GM18867 (cell line): ENCODE results near the gene ABCA1.
"Not testable (repeated sequence)": the region's sequence is repeated elsewhere in the genome, so short reads cannot be mapped to it uniquely, and the experiment has no call there.

ENCODE experiments used
- ATAC-seq: cut with Tn5 transposase; IDR thresholded peaks from one replicate; pipeline ENCODE4 v1.9.1; 2021; ENCODE audit warnings: mild to moderate bottlenecking, moderate library complexity; ENCODE audit not compliant: unreplicated experiment

Gene ABCA1

DNA sequence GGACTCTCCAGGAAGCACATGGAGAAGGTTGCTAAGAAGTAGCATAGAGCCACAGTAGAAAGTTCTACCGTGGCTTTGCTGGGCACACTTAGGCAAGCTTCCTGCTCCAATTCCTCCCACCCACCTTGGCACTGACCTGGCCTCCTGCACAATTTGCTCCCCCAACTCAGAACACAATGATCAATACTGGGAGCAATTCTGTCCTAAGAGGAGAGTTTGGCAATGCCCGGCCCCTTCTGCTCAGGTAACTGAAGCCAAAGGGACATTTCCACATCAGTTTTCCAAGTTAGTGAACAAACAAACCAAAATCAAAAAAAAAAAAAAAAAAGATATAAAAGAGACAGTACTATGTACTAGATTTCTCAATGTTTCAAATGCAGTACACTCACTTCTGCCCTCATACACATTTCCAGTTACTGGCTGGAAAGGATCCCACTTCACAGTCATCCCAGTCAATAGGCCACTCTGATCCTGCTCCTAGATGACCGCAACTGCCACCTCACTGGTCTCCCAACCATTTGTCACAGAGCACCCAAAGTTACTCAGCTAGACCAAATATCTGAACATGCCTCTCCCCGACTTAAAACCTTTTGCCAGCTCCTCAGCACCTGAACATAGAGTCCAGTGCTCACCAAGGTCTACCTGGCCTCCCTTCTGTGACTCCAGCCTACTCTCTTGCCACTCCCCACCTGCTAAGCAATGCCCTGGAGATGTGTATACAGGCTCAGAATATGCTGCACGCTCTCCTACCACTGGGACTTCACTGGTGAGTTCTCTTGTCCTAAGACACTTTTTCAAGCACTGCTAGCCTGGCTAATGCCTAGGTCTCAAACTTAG, 21.3 kb downstream of the ABCA1 start:
- no peak for ATAC-seq

DNA sequence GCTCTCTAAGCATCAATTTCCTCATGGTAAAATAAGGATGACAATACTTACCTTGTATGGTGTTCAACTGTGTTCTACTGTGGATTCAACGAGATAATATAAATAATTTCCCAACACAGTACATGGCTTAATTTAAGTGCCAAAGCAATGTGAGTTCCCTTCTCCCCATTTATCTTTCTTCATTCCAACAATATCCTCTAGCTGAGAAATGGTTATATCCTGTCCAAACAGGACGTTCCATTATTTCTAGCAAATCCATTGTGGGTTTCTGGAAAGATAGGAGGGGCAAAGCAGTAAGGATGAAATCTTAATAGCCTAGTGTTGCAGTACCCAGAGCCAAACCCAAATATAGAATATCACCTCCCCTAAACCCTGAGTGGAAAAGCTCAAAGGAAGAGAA, 22.0 kb downstream of the ABCA1 start:
- no peak for ATAC-seq

DNA sequence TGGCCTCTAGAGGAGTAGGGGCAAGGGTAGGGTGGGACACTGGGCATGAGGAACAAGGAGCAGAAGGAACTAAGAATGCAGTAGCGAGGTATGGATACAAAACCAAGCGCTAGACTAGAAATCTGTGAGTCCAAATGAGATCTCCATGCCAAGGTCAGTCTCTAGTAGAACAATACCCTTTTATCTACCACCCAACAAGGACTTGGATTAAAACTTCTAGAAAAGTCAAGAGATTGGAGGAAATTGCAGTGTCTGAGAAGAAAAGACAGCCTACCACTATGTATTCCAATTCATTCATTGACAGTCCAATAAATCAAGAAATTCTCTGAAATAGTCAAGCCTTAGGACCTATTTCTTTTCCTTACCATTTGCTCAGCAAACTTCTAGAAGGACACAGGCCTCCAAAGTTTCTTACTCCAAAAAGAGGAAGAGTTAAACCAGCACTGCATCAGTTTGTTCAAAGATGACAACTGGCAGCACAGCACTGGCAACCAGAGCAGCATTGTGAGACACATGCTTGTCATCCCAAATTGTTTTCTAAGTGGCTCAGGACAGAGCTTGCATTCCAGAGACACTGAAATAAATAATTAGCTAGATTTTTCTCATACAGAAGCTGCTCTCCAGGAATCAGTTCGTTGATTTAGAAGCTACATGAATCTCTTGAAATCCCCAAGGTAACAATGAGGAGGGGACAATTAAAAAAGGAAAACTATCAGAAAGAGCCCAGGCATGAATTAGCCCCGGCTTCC, 22.6 kb downstream of the ABCA1 start:
- ATAC-seq: no peak

DNA sequence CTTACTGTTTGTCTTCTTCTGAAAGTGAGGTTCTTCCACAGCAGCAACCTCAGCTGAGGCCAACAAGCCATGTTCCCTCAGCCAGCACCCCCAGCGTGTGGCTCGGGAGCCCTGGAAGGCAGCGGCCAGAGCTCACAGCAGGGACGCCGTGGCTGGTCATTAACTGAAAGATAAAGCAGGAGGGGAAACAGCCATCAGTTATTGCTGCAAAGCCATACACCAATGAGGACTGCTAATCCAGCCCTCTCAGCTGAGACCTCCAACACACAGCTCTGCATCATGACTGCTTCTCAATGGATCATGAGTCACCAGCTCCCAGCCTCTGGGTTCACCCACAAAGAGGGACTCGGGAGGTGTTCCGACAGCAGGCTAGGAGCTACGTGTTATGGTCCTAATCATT, 24.3 kb downstream of the ABCA1 start:
- no peak for ATAC-seq

DNA sequence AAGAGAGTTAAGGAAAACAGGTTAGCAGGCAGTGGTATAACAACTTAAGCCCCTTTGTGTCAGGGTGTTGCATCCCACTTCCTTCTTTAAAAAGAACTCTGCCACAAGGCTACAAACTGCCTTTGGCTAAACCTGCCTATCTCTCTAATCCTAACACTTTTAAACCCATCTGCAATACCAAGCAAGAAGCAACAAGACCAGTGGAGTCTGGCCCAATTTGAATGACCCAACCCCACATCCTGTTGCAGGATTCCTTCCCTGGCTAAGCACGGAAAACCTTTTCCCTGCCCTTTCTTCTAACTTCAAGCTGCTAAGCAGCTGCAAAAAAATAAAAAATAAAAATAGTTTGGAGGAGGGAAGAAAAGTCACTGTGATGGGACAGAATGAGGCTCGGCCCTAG, 27.1 kb downstream of the ABCA1 start:
- ATAC-seq: no peak

DNA sequence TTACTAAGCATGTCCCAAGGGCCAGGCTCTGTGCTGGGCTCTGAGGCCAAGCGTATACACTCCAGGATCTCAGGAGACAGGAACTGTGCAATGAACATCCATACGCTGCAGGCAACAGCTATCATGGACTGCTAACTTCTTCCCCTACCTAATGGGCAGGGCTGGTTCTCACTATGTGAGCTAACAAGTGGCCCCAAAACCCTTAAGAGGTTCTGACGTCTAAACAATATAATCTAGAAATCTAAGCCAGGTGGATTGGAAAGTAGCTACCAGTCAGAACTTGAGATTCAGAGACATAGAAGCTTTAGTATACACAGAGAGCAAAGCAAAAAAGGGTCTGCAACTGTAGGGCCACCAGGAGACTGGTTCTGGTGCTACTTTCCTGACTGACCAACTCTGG, 27.6 kb downstream of the ABCA1 start:
- ATAC-seq: no peak

DNA sequence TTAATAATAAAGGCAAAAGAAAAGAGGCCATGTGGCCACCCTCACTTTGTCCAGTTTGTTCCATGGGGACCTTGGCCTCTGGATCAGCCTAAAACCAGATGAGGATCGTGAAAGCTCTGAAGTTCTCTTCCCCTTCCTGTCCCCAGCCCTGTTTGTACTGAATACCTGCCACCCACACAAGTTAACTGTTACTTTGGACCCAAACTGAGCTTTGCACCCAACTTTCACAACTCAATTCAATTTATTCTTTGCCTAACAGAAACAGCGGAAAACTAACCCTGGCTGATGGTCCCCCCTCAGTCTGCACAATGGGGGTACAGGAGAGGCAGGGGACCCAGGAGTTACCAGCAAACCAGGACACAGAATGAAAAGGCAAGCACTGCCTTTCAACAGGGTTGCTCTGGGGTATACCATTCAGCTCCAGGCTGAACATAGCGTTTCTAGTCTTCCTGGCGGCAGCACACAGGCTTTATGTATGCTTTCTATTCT, 28.2 kb downstream of the ABCA1 start:
- no peak for ATAC-seq

DNA sequence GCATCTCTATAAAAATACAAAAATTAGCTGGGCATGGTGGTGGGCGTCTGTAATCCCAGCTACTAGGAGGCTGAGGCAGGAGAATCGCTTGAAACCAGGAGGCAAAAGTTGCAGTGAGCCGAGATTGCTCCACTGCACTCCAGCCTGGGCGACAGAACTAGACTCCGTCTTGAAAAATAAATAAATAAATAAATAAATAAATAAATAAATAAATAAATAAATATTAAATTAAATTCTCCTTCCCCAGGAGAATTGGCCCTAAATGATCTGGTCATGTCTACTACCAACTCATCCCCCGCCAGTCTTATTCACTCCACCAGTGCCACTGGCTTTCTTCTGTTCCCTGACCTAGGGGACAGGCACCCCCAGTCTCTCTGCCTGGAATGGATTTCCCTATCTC, 29.6 kb downstream of the ABCA1 start:
- not testable (repeated sequence) for ATAC-seq

DNA sequence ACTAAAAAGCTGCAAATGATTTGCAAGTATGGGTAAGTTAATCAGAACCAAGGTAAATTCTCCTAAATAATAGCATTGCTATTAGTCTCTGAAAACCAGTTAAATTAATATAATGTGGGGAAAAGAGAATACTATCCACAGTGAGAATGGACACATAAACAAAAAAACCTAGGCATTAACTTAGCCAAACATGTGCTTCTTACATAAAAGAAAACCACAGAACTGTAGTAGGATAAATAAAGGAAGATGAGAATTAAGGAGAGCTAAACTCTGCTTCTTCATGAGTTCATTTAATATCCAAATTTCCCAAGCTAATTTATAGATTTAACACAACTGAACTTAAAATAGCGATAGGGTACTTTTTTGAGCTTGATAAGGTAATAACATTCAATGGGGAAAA, 31.8 kb downstream of the ABCA1 start:
- no peak for ATAC-seq

DNA sequence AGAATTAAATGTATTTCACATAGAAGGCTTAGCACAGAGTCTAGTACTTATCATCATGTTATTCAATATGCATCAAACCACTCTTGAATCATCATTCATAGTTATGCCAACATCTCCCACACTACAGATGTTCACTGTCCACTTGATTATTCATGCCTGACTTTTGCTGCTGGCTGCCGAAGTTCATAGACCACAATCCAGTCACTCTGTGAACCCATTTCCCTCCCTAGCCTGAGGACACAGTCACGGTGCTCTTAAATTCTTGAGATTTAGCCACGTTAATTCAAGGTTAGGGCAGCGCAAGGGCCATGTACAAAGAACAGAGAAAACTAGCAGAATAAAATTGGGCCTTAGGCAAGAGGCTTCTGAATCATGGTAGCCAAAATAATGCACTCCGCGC, 32.4 kb downstream of the ABCA1 start:
- ATAC-seq: no peak

DNA sequence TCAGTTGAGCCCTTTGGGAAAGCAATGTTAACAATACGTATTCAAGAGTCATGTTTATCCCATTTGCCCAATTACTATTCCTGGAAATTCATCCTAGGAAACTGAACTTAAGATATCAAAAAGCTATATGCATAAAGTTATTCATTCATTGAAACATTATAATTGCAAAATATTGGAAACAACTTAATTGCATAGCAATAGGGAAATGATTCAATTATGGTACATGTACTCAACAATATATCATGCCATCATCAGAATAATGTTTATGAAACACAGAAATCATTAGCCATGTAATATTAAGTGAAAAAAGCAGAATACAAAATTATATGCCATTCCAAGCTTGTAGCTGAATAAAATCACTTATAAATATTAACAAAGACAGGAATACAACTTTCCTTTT, 35.3 kb downstream of the ABCA1 start:
- no peak for ATAC-seq

DNA sequence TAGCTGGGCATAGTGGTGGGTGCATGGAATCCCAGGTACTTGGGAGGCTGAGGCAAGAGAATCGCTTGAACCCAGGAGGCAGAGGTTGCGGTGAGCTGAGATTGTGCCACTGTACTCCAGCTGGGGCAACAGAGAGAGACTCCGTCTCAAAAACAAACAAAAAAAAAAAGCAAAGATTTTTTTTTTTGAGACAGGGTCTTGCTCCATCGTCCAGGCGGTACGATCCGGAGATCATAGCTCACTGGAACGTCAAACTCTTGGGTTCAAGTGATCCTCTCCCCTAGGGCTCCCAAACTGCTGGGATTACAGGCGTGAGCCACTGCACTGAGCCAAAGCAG, 37.6 kb downstream of the ABCA1 start:
- no peak for ATAC-seq

DNA sequence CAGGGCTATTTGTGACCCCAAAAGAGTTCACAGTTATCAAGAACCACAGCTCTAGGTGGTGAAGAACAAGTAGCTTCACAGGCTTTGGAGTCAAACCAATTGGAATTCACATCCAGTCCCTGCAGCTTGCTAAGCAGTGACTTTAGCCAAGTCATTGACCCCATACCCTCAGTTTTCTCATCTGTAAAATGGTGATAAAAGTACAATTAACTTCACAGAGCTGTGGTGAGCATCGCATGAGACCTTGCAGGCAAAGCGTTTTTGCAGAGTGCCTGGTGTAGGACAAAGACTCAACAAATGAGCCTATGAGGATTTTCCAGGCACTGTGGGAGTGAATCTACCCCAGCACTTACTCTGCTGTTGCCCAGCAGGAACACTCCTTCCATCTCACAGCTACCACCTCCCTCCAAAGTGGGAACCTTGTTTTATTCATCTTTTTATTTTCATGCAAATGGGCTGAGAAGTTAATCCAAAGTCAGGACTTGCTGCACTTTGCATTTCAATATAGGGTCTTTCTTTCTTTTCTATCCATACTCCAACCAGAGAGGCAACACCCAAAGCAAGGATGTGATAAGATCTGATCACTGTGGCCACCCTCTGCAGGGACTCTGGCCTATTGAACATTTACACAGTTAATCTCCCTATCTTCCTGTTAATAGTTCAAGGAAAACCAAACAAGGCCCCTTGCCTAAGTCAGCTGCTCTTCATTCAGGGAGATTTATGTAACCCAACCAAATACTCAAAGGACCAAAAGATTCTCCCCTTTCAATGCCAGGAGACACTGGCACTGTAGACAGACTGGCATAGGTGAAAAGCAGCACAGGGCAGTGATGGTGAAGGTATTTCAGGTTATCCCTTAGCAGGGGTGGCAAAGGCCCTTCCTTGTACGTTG, 41.9 kb downstream of the ABCA1 start:
- ATAC-seq: no peak

DNA sequence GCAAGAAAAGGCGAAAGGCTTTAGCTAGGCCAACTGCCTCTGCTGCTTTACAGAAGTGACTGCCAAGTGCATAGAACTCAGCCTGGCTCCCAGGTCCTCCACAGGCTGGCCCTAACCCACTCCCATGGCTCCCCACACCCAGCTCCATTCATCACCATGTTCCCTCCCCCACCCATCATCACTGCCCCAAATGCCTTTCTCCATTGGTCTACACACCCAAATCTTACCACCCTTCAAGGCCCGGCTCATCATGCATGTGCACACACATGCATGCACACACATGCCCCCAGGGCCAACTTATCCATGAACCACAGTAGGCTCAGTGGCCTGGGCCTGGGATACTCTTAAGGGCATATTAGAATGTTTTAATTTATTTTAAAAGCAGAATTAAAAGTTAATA, 44.8 kb downstream of the ABCA1 start:
- no peak for ATAC-seq

DNA sequence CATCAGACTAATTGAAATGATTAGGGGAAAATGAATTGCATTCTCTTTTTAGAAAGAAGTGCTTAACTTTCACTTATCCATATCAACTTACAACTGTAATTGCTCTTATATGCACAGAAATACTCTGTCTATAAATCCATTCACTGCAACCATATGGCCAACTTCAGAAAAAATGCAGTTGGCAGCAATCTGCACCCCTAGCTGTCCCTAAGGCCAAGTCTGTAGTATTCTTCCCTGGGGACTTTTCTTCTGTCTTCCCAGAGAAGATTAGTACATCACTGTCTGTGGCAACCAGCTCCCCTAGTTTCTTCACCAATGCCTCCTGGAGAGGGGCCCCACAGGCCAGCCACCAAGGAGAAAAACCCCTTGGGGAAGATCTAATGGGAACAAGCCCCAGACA, 45.4 kb downstream of the ABCA1 start:
- ATAC-seq: no peak

DNA sequence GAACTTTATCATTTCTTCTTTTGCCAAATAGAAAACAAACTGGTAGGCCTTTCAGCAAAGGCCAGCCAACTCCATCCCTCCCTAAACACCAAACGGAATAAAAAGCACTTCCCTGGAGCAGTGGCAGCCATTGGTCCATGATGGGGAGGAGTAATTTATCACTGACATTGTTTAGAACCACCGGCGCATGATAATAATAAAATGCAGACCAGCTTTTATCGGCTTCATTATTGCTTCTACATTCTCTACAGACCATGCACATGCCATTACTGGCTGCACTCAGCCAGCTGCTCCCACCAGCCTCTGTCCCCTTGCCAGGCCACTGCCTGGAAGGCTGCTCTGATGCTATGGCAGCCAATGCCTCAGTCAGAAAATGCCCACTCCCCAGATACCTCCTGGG, 45.9 kb downstream of the ABCA1 start:
- ATAC-seq: no peak

DNA sequence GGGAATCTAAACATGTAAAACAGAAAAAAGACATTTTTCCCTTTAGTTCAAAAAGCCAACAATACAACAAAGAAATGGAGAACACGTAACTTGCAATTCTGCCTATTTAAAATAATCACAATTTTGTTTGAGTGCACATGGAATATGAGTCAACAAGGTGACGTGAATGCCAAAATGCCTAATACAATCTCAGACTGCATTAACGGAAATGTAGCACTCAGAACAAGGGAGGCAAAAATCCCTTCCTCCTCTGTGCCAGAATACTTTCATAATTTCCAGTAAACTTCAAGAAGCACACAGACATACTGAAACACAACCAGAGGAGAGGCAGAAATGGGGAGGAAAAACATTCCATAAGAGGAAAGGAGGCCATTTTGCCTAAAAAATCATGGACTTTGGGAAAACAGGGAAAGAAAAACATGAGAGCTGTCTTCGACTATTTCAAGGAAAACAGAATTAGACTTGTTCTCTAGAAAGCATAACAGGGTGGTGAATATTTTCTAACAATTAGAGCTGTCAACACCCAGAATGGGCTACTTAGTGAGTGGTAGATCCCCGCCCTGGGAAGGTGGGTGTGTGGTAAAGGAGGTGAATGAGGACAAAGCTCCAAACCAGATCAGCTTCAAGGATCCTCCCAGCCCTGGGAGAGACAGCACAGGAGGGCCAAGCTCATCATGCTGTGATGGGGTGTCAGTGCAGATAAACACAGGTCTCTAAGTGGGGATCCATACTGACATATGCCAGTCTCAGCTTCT, 48.2 kb downstream of the ABCA1 start:
- ATAC-seq: no peak

DNA sequence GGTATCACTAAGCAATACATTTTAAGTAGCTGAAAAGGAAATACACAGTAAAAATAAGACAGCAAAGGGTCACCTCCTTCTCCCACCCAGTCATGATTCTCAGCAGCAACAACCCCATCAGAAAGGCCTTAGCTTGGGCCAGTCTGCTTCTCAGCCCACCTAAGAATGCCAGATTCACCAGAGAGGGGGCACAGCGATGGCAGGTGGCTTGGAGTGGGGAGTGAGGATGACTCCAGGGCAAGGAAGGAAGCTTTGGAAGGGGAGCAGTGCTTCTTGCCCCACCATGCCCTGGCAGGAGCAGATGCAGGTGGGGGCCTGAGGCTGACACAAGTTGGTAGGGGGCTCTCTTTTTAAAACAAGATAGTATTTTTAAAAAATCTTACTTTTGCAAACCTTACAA, 51.4 kb downstream of the ABCA1 start:
- no peak for ATAC-seq

DNA sequence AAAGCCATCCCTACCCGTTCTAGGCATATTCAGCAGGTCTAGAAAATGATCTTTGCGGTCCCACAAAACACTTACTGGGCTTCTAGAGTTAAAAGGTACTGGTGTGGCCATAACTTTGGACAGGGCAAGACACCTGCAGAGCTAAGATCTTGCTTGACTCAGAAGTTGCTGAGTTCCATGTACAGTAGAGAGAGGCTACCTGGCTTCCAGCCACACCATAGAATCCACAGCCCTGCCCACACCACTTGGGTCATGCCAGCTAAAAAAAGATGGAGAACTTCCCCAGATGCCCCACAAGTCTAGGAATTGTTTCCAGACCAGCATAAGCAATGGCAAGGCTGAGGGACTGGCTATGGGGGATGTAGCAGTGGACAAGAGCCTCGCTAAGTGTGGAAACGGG, 52.1 kb downstream of the ABCA1 start:
- no peak for ATAC-seq

DNA sequence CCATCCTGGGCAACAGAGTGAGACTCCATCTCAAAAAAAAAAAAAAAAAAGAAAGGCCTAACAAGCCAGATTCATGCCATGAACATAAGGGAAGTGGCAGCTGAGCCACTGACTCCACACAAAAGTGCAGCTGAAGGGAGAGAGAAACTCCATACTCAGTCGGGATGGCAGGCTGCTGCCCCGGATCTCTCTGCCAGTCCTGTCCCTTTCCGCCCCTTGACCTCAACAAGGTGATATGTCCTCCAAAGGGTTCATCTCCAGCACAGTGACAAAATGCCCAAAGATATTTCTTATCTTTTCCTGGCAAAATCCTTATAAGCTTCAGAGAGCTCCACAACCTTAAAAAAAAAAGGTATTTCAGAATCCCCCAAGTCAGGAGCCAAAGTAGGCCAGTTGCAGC, 52.6 kb downstream of the ABCA1 start:
- no peak for ATAC-seq

DNA sequence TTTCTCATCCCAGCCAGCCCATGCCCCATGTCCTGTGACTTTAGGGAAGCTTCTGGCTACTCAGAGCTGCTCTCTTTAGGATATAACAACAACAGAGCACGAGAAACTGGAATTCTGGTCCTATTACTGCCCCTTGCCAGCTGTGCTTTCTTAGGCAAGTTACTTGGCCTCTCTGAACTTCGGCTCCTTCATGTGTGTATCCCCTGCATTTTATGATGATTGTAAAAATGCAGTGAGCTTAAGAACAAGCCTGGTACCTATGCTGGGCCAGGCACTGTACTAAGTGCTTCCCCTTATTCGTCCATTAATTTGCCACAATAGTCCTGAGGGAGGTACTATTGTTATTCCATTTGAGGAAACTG, 54.5 kb downstream of the ABCA1 start:
- ATAC-seq: no peak
